HG02943 (cell line): ENCODE data around the gene GRIN1.

Source experiments
- ATAC-seq: cut with Tn5 transposase; IDR thresholded peaks from one replicate; pipeline ENCODE4 v1.9.1; 2021; ENCODE audit warnings: mild to moderate bottlenecking, low read depth, moderate library complexity; ENCODE audit not compliant: unreplicated experiment

The GRIN1 gene

GRCh38 chr9:137161558-137162486 is 22.9 kb downstream of the GRIN1 start:
- ATAC-seq, result no peak

DNA sequence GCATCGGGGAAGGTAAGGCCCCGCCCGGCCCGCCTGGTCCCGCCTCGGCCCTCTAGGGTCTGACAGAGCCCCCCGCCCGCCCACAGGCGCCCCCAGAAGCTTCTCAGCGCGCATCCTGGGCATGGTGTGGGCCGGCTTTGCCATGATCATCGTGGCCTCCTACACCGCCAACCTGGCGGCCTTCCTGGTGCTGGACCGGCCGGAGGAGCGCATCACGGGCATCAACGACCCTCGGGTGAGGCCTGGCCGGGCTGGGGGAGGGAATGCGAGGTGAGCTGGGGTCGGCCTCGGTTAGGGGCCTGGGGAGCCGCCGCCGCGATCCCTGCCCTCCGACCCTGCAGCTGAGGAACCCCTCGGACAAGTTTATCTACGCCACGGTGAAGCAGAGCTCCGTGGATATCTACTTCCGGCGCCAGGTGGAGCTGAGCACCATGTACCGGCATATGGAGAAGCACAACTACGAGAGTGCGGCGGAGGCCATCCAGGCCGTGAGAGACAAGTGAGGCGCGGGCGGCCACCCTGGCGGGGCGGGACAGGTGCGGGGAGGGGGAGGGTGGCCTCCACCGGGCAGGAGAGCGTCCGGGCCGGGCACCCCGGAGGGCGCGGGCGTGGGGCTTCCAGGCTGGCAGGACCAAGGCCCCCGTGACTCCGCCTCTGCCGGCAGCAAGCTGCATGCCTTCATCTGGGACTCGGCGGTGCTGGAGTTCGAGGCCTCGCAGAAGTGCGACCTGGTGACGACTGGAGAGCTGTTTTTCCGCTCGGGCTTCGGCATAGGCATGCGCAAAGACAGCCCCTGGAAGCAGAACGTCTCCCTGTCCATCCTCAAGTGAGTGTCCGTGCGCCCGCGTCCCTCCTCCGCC is 23.8 kb downstream of the GRIN1 start:
- ATAC-seq, result no peak

DNA sequence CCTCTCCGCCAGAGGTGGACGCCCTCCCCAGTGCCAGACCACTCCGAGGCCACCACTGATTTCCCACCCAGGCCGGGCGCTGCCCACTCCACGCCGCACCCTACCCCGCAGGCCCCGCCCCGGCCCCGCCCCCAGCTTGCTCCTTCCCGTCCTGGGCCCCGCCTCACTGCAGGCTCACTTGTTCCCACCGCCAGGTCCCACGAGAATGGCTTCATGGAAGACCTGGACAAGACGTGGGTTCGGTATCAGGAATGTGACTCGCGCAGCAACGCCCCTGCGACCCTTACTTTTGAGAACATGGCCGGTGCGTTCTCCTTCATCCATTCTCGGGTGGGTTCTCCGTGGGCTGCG is 24.4 kb downstream of the GRIN1 start:
- ATAC-seq, result no peak

GRCh38 chr9:137163805-137164204 is 24.9 kb downstream of the GRIN1 start:
- ATAC-seq, result no peak

GRCh38 chr9:137164370-137165249 is 25.7 kb downstream of the GRIN1 start:
- no peak for ATAC-seq

- ATAC-seq, result no peak
Observed at GRCh38 chr9:137165250-137165836, 26.4 kb downstream of the GRIN1 start.

DNA sequence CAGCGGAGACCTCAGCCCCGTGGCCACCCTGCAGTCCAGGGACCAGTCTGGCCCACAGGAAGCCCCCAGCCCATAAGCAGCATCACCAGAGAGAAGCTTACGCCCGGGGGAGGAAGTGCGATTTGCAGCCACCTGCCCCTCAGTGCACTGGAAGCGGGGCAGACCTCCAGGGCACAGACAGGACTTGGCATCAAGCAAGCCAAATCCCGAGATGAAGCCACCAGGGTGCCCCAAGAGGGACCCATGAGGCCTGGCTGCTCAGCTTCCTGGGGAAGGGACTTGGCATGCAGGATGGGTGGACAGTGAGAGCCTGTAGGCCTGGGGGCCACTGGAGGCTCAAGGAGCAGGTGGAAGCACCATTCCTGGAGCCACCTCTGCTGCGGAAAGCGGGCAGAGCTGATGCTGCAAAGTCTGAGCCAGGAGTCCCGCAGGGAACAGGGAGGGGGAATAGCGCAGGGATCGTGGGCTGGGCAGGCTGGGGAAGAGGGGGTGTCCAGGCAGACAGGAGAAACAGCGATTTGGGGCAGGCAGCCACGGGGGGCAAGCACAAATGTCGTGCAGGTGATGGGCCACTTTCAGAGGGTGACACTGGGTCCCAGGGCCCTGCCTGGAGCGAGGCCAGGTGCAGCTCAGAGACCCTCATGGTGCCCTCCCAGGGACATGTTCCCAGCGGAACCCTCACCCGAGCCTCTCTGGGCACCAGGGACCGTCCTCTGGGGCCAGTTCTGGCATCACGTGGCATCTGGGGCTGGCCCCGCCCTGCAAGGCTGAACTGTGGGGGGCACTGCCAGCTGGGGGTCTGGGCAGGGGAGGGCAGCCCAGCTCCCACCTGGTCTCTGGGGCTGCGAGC is 27.7 kb downstream of the GRIN1 start:
- ATAC-seq, result no peak

GRCh38 chr9:137167277-137167746 is 28.4 kb downstream of the GRIN1 start:
- no peak for ATAC-seq

DNA sequence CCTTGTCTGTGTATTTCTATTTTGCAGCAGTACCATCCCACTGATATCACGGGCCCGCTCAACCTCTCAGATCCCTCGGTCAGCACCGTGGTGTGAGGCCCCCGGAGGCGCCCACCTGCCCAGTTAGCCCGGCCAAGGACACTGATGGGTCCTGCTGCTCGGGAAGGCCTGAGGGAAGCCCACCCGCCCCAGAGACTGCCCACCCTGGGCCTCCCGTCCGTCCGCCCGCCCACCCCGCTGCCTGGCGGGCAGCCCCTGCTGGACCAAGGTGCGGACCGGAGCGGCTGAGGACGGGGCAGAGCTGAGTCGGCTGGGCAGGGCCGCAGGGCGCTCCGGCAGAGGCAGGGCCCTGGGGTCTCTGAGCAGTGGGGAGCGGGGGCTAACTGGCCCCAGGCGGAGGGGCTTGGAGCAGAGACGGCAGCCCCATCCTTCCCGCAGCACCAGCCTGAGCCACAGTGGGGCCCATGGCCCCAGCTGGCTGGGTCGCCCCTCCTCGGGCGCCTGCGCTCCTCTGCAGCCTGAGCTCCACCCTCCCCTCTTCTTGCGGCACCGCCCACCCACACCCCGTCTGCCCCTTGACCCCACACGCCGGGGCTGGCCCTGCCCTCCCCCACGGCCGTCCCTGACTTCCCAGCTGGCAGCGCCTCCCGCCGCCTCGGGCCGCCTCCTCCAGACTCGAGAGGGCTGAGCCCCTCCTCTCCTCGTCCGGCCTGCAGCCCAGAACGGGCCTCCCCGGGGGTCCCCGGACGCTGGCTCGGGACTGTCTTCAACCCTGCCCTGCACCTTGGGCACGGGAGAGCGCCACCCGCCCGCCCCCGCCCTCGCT is 29.0 kb downstream of the GRIN1 start:
- ATAC-seq, result no peak

DNA sequence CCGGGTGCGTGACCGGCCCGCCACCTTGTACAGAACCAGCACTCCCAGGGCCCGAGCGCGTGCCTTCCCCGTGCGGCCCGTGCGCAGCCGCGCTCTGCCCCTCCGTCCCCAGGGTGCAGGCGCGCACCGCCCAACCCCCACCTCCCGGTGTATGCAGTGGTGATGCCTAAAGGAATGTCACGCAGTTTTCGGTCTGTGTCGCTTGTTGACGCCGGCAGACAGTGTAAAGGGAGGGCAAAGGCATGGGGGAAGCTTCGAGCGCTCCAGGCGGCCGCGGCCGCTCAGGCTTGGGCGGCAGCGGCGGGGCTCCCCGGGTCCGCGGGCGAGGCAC is 29.6 kb downstream of the GRIN1 start:
- no peak for ATAC-seq

DNA sequence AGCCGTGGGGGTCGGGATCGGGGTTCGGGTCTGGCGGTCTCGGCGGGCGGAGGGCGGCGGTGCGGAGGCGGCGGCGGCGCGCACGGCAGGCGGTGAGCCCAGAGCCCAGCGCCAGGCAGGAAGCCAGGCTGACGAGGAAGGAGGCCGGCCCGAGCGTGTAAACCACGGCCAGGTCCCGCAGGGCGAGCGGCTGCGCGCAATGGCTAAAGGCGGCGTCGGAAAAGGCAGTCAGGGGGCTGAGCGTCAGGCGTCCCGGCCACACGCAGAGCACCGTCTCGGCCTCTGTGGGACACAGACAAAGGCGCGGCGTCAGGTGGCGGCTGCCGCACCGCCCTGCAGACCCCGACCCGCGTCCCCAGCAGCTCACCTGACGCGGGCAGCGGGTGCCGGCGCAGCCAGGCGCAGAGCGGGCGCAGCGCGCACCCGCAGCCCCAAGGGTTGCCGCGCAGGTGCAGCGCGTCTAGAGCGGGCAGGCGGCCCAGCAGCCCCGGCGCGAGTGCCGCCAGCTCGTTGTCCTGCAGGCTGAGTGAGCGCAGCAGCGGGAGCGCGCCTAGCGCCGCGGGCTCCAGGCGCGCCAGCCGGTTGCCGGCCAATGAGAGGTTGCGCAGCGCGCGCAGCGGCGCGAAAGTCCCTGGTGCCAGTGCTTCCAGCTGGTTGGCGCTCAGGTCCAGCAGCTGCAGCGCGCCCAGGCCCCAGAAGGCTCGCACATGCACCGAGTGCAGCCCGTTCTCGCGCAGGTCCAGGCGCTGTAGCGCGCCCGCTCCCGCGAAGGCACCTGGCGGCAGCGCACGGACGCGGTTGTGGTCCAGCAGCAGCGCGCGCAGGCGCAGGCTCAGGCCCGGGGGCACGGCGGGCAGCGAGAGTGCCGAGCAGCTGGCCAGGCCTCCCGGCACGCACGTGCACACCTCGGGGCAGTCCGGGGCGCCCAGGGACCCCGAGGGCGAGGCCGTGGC is 30.2 kb downstream of the GRIN1 start:
- no peak for ATAC-seq

GRCh38 chr9:137169896-137170358 is 31.0 kb downstream of the GRIN1 start, which contains the start of gene LRRC26:
TSS of gene LRRC26 (minus strand) at chr9:137170051. CDS start at chr9:137169943, 108 bp downstream.
- no peak for ATAC-seq

GRCh38 chr9:137170486-137171148 is 31.7 kb downstream of the GRIN1 start:
- no peak for ATAC-seq

GRCh38 chr9:137171149-137171900 is 32.4 kb downstream of the GRIN1 start:
- ATAC-seq, result no peak

DNA sequence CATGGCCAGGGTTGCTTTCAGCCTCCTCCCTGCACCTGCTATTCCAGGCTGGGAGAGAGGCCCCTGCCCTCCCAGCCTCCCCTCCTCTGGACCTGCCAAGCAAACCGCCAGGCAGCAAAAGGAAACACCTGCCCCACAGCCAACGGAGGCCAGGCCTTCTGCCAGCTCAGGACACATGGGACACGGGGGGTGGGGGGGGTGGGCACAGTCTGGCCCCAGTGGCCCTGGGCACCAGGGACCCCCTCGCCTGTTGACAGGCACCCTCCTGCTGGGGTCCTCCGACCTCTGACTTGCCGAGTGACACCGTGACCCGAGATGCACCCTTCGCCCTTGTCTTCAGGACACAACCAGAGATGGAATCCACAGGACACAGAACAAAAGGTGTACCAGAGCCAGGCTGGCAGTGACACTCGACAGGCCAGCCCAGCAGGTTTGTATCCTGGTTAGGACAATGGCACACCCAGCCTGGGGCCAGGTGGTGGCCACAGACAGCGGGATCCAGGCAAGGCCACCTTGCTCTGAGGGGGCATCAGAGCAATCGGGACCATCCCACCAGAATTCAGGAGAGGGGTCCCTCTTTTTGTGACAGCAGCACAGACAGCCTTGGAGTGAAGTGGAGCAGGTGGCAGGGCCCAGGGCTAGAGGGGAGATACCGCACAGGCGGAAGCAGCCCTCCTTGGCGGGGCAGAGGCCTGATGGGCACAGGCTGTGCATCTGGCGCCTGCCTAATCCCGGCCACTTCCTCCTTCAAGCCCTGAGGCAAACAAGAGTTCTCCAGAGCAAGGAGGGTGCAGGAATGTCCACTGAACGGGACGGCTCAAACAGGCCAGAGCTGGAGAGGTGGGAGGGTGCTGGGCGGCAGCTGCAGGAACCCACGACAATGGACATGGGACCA is 34.2 kb downstream of the GRIN1 start:
- no peak for ATAC-seq
